ENCODE data around the gene FAM20C. TPM values are rescaled to one million over a fixed set of nuclear protein-coding genes. Genes with fewer than 3 reads are reported as not detected.

FAM20C gene
- total RNA-seq, 1 experiment from 2014 or later, result 34.0 TPM

GRCh38 chr7:270351-270983 lies 78.1 kb downstream of the FAM20C start:
- Mint-ChIP-seq H3K27ac (ENCODE audit: unreplicated experiment) (no peak overlapping the region), H3K36me3 (ENCODE audit: insufficient read depth, unreplicated experiment) (no peaks in the 10 kb centered on the region), H3K4me3 (ENCODE audit: unreplicated experiment) (no peak overlapping the region), H3K27me3 (ENCODE audit: insufficient read depth, unreplicated experiment) (no peaks in the 10 kb centered on the region), H3K9me3 (ENCODE audit: unreplicated experiment) (peaks cover 28% of the 10 kb centered on the region), H3K4me1 (ENCODE audit: low read depth, unreplicated experiment) (no peaks in the 10 kb centered on the region)
- no peak for DNase-seq
- ChIA-PET CTCF (no interaction called here), POLR2A (no interaction called here)
- TF ChIP-seq CTCF (IDR thresholded peaks at IDR 0.05; ENCODE audit: insufficient read depth in 1 of 2, low read depth in 1 of 2, low read length in 1 of 2, severe bottlenecking in 1 of 2, unreplicated experiment in 1 of 2), result no peak
- H3K4me3 ChIP-seq (ENCODE audit: low read depth, low read length), result no peak overlapping the region
- H3K27me3 ChIP-seq (replicated peaks; ENCODE audit: control insufficient read depth, insufficient read depth, low read length), result no peaks in the 10 kb centered on the region
- H3K9me3 ChIP-seq, result peaks cover 10% of the 10 kb centered on the region
- no TSS peak for BruUV-seq (replicated peaks)
- no peaks in the 10 kb centered on the region for H3K36me3 ChIP-seq (ENCODE audit: control insufficient read depth, insufficient read depth, low read length)
- no peaks in the 10 kb centered on the region for H3K4me1 ChIP-seq
- intact Hi-C loops (cut with micrococcal nuclease; ENCODE audit: unreplicated experiment), result no loop called here

- intact Hi-C loops (cut with micrococcal nuclease; ENCODE audit: unreplicated experiment), result no loop called here
- no peaks in the 10 kb centered on the region for H3K4me1 Mint-ChIP-seq (ENCODE audit: low read depth, unreplicated experiment)
- TF ChIP-seq CTCF (IDR thresholded peaks at IDR 0.05; ENCODE audit: insufficient read depth in 1 of 2, low read depth in 1 of 2, low read length in 1 of 2, severe bottlenecking in 1 of 2, unreplicated experiment in 1 of 2), result no peak
- no peak overlapping the region for H3K4me3 Mint-ChIP-seq (ENCODE audit: unreplicated experiment)
- Histone ChIP-seq H3K27me3 (replicated peaks; ENCODE audit: control insufficient read depth, insufficient read depth, low read length) (no peaks in the 10 kb centered on the region), H3K4me3 (ENCODE audit: low read depth, low read length) (no peak overlapping the region), H3K4me1 (no peaks in the 10 kb centered on the region), H3K9me3 (peaks cover 19% of the 10 kb centered on the region), H3K36me3 (ENCODE audit: control insufficient read depth, insufficient read depth, low read length) (no peaks in the 10 kb centered on the region)
- DNase-seq, result no peak
- no peak overlapping the region for H3K27ac Mint-ChIP-seq (ENCODE audit: unreplicated experiment)
- POLR2A ChIA-PET, result no interaction called here
- no TSS peak for BruUV-seq (replicated peaks)
- peaks cover 28% of the 10 kb centered on the region for H3K9me3 Mint-ChIP-seq (ENCODE audit: unreplicated experiment)
- H3K27me3 Mint-ChIP-seq (ENCODE audit: insufficient read depth, unreplicated experiment), result no peaks in the 10 kb centered on the region
- no peaks in the 10 kb centered on the region for H3K36me3 Mint-ChIP-seq (ENCODE audit: insufficient read depth, unreplicated experiment)
- CTCF ChIA-PET, result no interaction called here
These were observed 79.1 kb downstream of the FAM20C start for GRCh38 chr7:271266-272107.

- Mint-ChIP-seq H3K4me1 (ENCODE audit: low read depth, unreplicated experiment) (no peaks in the 10 kb centered on the region), H3K4me3 (ENCODE audit: unreplicated experiment) (no peak overlapping the region), H3K36me3 (ENCODE audit: insufficient read depth, unreplicated experiment) (no peaks in the 10 kb centered on the region), H3K27ac (ENCODE audit: unreplicated experiment) (no peak overlapping the region), H3K27me3 (ENCODE audit: insufficient read depth, unreplicated experiment) (no peaks in the 10 kb centered on the region), H3K9me3 (ENCODE audit: unreplicated experiment) (peaks cover 30% of the 10 kb centered on the region)
- CTCF ChIA-PET, result no interaction called here
- Histone ChIP-seq H3K4me1 (no peaks in the 10 kb centered on the region), H3K9me3 (peaks cover 22% of the 10 kb centered on the region), H3K36me3 (ENCODE audit: control insufficient read depth, insufficient read depth, low read length) (no peaks in the 10 kb centered on the region), H3K27me3 (replicated peaks; ENCODE audit: control insufficient read depth, insufficient read depth, low read length) (no peaks in the 10 kb centered on the region), H3K4me3 (ENCODE audit: low read depth, low read length) (no peak overlapping the region)
- no TSS peak for BruUV-seq (replicated peaks)
- intact Hi-C loops (cut with micrococcal nuclease; ENCODE audit: unreplicated experiment), result no loop called here
- POLR2A ChIA-PET, result no interaction called here
- TF ChIP-seq CTCF (IDR thresholded peaks at IDR 0.05; ENCODE audit: insufficient read depth in 1 of 2, low read depth in 1 of 2, low read length in 1 of 2, severe bottlenecking in 1 of 2, unreplicated experiment in 1 of 2), result no peak
- DNase-seq, result no peak
These were observed 79.8 kb downstream of the FAM20C start for GRCh38 chr7:272108-272615.

Measured in Caco-2 (cell line).